Measurements from ENCODE around the gene CENPE.
"Not testable (repeated sequence)": the region's sequence is repeated elsewhere in the genome, so short reads cannot be mapped to it uniquely, and the experiment has no call there.

Gene CENPE, protein sequence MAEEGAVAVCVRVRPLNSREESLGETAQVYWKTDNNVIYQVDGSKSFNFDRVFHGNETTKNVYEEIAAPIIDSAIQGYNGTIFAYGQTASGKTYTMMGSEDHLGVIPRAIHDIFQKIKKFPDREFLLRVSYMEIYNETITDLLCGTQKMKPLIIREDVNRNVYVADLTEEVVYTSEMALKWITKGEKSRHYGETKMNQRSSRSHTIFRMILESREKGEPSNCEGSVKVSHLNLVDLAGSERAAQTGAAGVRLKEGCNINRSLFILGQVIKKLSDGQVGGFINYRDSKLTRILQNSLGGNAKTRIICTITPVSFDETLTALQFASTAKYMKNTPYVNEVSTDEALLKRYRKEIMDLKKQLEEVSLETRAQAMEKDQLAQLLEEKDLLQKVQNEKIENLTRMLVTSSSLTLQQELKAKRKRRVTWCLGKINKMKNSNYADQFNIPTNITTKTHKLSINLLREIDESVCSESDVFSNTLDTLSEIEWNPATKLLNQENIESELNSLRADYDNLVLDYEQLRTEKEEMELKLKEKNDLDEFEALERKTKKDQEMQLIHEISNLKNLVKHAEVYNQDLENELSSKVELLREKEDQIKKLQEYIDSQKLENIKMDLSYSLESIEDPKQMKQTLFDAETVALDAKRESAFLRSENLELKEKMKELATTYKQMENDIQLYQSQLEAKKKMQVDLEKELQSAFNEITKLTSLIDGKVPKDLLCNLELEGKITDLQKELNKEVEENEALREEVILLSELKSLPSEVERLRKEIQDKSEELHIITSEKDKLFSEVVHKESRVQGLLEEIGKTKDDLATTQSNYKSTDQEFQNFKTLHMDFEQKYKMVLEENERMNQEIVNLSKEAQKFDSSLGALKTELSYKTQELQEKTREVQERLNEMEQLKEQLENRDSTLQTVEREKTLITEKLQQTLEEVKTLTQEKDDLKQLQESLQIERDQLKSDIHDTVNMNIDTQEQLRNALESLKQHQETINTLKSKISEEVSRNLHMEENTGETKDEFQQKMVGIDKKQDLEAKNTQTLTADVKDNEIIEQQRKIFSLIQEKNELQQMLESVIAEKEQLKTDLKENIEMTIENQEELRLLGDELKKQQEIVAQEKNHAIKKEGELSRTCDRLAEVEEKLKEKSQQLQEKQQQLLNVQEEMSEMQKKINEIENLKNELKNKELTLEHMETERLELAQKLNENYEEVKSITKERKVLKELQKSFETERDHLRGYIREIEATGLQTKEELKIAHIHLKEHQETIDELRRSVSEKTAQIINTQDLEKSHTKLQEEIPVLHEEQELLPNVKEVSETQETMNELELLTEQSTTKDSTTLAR (N-terminal part only)

DNA sequence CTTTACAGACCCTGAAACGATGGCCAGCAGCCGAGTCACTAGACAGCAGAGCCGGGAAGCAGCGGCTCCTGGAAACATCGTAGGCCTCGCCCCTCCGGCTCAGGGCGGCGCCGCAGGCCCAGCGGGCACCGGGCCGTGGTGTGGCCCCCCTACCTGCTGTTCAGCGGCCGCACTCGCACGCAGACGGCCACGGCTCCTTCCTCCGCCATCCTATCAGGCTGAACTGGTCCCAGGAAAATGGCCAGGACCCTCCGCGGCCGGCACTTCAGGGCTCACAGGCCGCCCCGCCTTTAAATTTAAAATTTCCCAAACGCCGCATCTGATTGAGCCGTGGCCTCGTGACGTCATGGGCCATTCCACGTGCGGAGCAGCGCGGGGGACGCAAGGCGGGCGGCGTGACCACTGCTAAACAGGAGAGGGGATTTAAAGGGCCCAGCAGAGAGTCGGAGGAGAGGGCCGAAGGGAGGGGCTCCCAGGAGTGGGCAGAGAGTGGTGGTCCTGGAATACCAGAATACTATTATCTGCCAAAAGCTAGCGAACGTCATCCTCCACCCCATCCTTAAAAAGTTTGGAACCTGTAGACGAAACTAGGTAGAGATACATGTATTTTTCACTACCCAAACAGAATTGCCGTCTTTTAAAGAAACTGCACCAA is at the start of gene CENPE:
Gene CENPE, minus strand, starts transcription at position 233 of the 655 bp plus-strand sequence. Its CDS starts 24 bp downstream, at position 209.
- peak; percentile 29 for DNase-seq

DNA sequence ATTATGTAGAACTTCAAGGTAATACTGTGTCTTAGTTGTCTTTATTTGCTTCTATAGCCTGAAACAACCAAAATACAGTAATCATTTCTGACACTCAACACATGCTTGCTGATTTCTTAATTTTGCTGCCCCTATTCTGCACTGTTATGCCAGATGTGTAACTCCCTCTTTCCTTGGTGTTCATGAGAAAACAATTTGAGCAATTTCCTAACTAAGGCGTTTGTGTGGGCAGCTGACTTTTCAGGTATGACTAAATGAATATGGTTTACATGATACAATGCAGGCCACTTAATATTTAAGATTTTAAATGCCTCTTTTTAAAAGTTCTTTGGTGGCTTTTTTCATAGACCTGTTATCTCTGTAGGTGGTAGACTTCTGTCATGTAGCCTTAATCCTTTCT is 46.1 kb upstream of the CENPE start:
- no peak for DNase-seq

DNA sequence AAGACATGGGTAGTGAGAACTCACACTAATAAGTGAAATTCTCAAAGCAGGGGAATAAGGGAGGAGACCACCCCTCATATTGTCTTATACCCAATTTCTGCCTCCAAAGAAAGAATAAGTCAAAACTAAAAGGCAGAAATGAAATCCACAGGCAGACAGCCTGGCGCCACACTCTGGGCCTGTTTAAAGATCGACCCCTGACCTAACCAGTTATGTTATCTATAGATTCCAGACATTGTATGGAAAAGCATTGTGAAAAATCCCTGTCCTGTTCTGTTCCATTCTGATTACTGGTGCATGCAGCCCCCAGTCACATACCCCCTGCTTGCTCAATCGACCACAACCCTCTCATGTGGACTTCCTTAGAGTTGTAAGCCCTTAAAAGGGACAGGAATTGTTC is 32.8 kb upstream of the CENPE start:
- DNase-seq: not testable (repeated sequence)

DNA sequence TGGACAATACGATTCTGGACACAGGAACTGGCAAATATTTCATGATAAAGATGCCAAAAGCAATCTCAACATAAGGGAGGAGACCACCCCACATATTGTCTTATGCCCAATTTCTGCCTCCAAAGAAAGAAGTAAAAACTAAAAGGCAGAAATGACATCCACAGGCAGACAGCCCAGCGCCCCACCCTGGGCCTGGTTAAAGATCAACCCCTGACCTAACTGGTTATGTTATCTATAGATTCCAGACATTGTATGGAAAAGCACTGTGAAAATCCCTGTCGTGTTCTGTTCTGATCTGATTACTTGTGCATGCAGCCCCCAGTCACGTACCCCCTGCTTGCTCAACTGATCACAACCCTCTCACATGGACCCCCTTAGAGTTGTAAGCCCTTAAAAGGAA is 25.4 kb upstream of the CENPE start:
- DNase-seq: not testable (repeated sequence)

DNA sequence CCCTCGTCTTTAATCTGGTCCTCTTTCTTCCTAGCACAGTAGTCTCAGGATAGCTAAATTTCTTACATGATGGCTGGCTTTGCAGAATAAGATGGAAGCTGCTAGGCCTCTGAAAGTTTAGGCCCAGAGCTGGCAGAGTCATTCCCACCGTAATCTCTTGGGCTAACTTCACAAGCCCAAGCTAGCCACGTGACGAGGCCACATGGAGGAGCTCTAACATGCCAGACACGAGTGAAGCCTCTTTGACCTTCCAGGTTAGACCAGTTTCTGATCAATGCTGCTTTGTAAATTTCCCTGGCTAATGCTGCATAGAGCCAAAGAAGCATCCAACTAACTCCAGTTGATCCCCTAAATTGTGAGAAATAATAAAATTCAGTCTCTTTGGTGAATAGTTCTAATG is 9.5 kb upstream of the CENPE start:
- DNase-seq: no peak

DNA sequence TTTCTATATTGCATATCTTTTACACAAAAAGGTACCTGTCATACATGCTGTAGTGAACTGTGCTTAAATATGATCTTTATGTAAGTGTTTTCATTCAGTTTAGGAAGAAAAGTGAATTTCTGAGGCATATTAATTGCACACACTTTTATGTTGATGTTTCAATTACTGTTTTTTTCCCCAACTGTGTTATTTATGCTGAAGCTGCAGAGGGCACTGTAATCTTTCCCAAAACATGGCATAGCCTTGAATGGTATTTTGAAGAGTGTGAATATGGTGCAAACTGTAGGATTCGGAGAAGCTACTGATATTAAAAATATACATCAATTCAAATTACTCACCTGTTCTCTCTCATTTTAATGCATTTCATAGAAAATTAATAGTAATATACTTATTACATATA is 6.0 kb upstream of the CENPE start:
- no peak for DNase-seq

DNA sequence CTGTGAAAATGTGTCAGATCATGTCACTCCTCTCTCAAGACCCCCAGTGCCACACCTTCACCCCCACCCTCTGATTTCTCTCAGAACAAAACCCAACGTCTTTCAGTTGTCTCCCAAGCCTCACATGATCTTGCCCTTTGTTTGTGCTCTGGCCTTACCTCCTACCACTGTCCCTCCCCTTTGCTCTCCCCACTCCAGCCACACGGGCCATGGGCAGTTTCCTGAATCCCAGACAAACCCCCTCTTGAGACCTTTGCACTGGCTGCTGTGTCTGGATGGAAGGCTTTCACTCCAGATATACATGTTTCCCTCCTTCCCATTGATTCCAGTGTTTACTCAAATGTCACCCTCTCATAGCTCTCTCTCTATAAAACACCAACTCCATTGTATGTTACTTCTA is 3.6 kb upstream of the CENPE start:
- DNase-seq: no peak

DNA sequence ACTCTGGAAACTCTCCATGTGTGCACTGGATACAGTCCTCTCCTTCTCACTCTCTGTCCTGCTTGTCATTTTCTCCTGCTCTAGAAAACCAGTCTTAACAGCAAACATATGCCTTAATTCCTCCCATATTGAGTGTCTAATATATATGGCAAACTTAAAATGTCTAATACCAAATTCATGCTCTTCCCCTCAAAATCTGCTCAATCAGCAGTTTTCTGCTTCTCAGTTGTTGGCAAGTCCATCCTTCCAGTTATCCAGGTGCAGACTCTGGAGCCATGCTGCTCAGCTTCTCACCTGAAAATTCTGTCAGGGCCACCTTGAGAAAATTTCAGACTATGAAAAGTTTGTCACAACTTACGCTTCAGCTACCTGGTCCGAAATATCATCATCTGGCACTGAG is 3.1 kb upstream of the CENPE start:
- no peak for DNase-seq

DNA sequence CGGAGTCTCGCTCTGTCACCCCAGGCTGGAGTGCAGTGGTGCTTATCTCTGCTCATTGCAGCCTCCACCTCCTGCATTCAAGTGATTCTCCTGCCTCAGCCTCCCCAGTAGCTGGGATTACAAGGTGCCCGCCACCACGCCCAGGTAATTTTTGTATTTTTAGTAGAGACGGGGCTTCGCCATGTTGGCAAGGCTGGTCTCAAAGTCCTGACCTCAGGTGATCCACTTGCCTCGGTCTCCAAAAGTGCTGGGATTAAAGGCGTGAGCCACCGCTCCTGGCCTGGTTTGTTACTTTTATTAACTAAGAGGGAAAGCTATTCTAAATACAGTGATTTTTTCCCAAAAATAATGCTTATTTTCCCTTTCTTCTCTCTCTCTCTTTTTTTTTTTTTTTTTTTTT is 866 bp upstream of the CENPE start:
- DNase-seq: no peak

DNA sequence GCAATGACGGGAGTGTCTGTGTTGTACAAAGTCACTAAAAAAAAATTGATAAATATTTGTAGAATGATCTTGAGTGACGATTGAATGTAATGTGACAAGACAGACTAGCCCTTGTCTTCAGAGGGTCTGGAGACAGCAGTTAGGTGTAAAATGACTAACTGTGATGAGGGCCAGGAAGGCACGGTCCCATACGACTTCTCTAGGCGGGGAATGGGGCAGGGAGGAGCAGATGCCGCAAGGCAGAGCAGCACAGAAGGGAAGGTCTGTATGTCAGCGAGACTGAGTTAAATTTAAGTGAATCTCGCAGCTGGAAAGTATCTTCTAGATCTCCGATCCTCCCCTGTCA is 405 bp downstream of the CENPE start:
- no peak for DNase-seq

DNA sequence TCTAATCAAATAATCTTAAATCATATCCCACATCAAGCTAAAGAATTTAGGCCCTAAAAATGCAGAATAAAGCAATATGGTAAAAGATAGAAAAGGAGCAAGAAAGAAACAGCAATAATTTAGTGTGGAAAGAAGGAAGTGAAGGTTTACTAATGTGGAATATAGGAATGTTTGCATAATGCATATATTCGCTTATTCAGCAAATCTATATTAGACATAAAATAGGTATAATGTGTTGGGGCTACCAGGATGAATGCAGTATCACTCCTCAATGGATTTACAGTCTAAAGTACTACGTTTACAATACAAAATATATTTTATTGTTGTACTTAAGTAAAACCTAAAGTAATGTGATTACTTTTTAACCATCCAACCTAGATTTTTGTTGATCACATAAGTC is 4.7 kb downstream of the CENPE start:
- DNase-seq: no peak

DNA sequence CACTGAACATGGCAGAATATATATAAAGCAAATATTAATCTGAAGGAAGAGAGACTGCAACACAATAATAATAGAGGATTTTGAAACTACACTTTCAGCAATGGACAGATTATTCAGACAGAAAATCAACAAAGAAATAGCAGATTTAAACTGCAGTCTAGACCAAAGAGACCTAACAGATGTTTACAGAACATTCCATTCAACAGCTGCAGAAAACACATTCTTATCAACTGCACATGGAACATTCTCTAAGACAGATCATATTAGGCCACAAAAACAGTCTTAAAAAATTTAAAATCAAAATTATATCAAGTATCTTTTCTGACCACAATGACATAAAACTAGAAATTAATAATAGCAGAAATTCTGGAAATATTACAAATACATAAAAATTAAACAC is 27.1 kb downstream of the CENPE start:
- DNase-seq: no peak

DNA sequence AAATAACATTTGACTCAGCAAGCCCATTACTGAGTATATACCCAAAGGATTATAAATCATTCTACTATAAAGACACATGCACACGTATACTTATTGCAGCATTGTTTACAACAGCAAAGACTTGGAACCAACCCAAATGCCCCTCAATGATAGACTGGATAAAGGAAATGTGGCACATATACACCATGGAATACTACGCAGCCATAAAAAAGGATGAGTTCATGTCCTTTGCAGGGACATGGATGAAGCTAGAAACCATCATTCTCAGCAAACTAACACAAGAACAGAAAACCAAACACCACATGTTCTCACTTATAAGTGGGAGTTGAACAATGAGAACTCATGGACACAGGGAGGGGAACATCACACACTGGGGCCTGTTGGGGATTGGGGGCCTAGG is 28.4 kb downstream of the CENPE start:
- DNase-seq: not testable (repeated sequence)

DNA sequence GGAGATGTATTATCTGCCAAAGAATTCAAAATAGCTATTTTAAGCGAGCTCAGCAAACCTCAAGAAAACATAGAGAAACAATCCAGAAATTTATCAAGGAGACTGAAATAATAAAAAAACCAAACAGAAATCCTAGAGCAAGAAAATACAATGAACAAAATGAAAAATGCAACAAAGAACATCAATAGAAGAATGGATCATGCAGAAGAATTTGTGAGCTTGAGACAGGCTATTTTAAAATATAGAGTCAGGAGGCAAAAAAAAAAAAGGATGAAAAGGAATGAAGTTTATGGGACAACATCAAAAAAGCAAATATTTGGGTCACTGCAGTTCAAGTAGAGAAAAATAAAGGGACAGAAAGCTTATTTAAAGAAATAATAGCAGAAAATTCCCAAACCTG is 29.1 kb downstream of the CENPE start:
- DNase-seq: no peak

DNA sequence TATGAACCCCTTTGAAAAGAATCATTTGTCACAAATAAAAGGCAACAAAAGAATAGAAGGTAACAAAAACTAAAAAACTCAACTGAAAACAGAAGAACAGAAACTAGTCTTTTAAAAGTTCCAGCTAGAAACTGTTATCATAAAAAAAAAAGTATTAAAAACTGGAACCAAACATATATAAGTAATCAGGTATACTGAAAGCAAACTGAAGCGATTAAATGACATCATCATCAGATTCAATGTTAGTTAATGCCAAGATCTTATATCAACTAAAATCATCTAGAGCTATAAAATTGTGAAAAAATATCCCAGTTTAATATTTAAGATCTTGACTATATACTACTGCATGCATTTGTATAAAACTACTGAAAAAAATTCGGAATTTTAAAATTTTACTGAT is 36.0 kb downstream of the CENPE start:
- DNase-seq: no peak

DNA sequence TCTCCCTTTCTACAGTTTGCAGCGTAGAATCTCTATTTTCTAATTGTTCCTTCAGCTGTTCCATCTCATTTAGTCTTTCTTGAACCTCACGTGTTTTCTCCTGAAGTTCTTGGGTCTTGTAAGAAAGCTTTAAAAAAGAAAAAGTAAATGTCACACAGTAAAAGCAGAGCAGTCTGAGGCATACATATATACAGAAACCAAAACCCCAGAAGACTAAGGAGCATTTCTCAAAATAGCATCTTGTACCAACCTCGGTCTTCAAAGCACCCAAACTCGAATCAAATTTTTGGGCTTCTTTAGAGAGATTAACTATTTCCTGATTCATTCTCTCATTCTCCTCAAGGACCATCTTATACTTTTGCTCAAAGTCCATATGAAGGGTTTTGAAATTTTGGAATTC is 39.4 kb downstream of the CENPE start:
- no peak for DNase-seq

DNA sequence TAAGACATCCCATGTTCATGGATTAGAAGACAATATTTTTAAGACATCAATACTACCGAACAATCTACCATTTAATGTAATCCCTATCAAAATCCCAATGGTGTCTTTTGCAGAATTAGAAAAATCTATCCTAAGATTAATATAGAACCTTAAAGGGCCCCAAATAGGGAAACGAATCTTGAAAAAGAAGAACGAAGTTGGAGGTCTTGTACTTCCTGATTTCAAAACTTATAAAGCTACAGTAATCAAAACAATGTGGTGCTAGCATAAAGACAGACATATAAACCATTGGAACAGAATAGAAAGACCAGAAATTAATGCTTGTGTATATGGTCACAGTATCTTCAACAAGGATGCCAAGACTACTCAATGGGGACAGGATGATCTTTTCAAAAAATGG is 42.0 kb downstream of the CENPE start:
- no peak for DNase-seq

DNA sequence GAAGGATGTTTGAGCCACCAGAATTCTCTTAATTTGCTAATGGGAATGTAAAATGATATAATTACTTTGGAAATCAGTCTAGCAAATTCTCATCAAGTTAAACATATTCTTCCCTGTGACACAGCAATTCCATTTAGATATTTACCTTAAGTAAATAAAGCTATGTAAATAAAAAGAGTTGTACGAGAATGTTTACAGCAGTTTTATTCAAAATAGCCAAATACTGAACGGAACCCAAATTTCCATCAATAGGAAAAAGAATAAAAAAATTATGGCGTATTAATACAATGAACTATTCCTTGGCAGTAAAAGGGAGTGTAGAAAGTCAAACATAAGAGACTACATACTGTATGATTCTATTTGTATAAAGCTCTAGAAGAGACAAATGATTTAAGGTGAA is 45.8 kb downstream of the CENPE start:
- DNase-seq: no peak

DNA sequence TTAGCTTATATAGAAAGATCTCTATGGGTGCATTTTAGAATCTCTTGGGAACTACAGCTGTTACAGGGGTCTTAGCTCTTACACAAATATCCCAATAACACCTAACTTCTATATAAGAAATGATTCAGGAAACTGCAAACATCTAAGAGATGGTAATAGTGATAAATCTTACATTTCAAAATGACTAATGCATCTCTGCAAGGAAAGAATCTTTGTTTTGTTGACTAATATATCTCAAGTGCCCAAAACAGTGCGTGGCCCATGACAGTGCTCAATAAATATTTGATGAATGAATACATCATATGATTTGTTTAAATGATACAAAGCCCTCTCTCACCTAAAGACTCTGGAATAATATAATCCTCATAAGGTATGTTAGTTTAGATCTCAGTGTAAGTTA is 47.5 kb downstream of the CENPE start:
- DNase-seq: no peak

DNA sequence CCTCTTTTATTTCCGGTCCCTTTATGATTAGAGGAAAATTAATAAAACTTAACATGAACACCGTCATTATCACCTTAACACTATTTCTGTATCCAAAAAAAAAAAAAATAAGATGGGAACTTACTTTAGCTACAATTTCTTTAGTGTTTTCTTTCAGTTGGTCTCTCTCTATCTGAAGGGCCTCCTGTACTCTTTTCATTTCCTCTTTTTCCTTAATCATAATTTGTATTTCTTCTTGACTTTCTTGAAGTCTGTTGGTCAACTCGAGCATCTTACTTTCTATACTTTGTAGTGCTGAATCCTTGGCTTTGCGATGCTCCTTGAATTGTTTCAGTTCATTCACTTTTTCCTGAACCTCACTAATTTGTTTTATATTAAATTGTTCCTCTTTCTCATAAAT is 53.2 kb downstream of the CENPE start:
- no peak for DNase-seq

DNA sequence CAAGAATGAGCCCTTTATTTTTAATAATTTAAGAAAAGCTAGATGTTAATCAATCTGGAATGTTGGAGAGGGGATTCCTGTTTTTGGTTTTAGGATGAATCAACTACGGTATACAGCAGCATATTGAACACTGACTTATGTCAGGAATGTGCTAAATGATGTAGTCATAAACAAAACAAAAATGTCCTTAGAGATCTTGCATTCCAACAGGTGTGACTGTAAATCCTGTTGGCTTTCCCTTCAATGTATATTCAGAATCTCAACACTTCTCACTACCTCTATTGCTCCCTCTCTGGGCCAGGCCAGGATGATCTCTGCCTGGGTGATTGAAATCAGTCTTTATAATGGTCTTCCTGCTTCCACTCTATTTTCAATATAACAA is 60.7 kb downstream of the CENPE start:
- DNase-seq: no peak

DNA sequence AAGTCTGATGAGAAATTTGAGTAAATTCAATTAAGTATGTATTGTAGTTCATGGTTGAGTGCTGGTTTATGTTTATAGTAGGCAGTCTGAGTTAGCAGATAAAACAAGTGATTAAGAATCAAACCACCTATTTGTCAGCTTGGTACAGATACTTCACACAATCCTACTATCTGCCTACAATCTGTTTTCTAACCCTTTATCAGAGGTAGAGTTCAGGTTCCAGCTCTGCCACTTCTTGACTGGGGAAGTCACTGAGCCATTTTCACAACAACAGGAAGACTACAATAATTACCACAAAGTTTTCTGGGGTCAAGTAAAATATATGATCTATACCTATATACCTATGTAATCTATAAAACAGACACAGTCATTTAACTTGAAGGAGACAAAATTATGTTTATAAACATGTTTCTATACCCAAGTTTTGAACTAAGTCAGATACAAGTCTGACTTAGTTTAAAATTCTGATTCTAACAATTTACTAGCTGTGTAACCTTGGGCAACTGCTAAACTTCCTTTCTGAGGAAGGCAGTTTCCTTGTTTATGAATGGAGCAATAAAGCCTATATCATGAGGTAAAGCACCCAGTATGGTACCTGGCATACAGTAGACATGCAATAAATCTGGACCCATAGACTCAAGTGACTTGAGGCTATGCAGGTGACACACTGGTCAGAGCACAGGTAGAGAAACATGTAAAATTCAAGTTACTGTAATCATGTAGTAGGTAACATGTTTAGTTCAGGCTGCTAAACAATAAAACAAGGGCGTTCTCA is 61.3 kb downstream of the CENPE start:
- DNase-seq: no peak

Data from NCI-H2029 treated with DMSO at 0.1 percent for 48 hours (cell line).